ENCODE measurements around the gene GPN3. TPM values are rescaled to one million over a fixed set of nuclear protein-coding genes. Genes with fewer than 3 reads are reported as not detected.

Gene GPN3
- total RNA-seq, 1 experiment from 2014 or later = 39.0 TPM

GRCh38 chr12:110498984-110499706, 31.1 kb upstream of the GPN3 start:
- no peak for TF ChIP-seq CTCF (IDR thresholded peaks at IDR 0.05; ENCODE audit: insufficient read depth in 1 of 2, low read depth in 1 of 2, low read length in 1 of 2, severe bottlenecking in 1 of 2, unreplicated experiment in 1 of 2)
- Histone ChIP-seq H3K9me3 (no peaks in the 10 kb centered on the region), H3K4me3 (ENCODE audit: low read depth, low read length) (no peak overlapping the region), H3K4me1 (peaks cover 21% of the 10 kb centered on the region), H3K36me3 (ENCODE audit: control insufficient read depth, insufficient read depth, low read length) (no peaks in the 10 kb centered on the region), H3K27me3 (replicated peaks; ENCODE audit: control insufficient read depth, insufficient read depth, low read length) (no peaks in the 10 kb centered on the region)
- Mint-ChIP-seq H3K27me3 (ENCODE audit: insufficient read depth, unreplicated experiment) (no peaks in the 10 kb centered on the region), H3K27ac (ENCODE audit: unreplicated experiment) (peak overlapping the region; percentile 51), H3K36me3 (ENCODE audit: insufficient read depth, unreplicated experiment) (peaks cover 62% of the 10 kb centered on the region), H3K4me3 (ENCODE audit: unreplicated experiment) (peak overlapping the region; percentile 95), H3K9me3 (ENCODE audit: unreplicated experiment) (no peaks in the 10 kb centered on the region), H3K4me1 (ENCODE audit: low read depth, unreplicated experiment) (no peaks in the 10 kb centered on the region)
- BruUV-seq (replicated peaks) = no TSS peak
- ChIA-PET POLR2A (interaction anchor here (0.7 to 5.5 kb wide), 2 partner anchors 30 to 251 kb away, joined by 5 to 36 read pairs; partner anchors contain the start of genes FAM216A and GPN3), CTCF (interaction anchor here (0.7 to 1.2 kb wide), 3 partner anchors 31 to 1916 kb away, joined by 4 to 6 read pairs (median 6); partner anchors contain the start of gene GPN3)
- DNase-seq = peak in 1 of 2 experiments; percentile 33
- intact Hi-C loops (cut with micrococcal nuclease; ENCODE audit: unreplicated experiment) = no loop called here

- no TSS peak for BruUV-seq (replicated peaks)
- H3K27me3 ChIP-seq (replicated peaks; ENCODE audit: control insufficient read depth, insufficient read depth, low read length) = no peaks in the 10 kb centered on the region
- no peaks in the 10 kb centered on the region for H3K9me3 ChIP-seq
- DNase-seq = no peak
- no peak overlapping the region for H3K27ac Mint-ChIP-seq (ENCODE audit: unreplicated experiment)
- ChIA-PET CTCF (no interaction called here), POLR2A (interaction anchor here (0.6 kb wide), 1 partner anchor 145 kb away, joined by 3 read pairs; no protein-coding TSS in a partner anchor)
- H3K9me3 Mint-ChIP-seq (ENCODE audit: unreplicated experiment) = no peaks in the 10 kb centered on the region
- H3K4me1 ChIP-seq = no peaks in the 10 kb centered on the region
- H3K36me3 ChIP-seq (ENCODE audit: control insufficient read depth, insufficient read depth, low read length) = no peaks in the 10 kb centered on the region
- H3K4me3 Mint-ChIP-seq (ENCODE audit: unreplicated experiment) = no peak overlapping the region
- H3K36me3 Mint-ChIP-seq (ENCODE audit: insufficient read depth, unreplicated experiment) = peaks cover 6% of the 10 kb centered on the region
- no peak overlapping the region for H3K4me3 ChIP-seq (ENCODE audit: low read depth, low read length)
- TF ChIP-seq CTCF (IDR thresholded peaks at IDR 0.05; ENCODE audit: insufficient read depth in 1 of 2, low read depth in 1 of 2, low read length in 1 of 2, severe bottlenecking in 1 of 2, unreplicated experiment in 1 of 2) = no peak
- intact Hi-C loops (cut with micrococcal nuclease; ENCODE audit: unreplicated experiment) = no loop called here
- H3K4me1 Mint-ChIP-seq (ENCODE audit: low read depth, unreplicated experiment) = no peaks in the 10 kb centered on the region
- no peaks in the 10 kb centered on the region for H3K27me3 Mint-ChIP-seq (ENCODE audit: insufficient read depth, unreplicated experiment)
These were observed 7.4 kb upstream of the GPN3 start for GRCh38 chr12:110475426-110475825.

GRCh38 chr12:110467847-110468213, 227 bp downstream of the GPN3 start:
- ChIA-PET POLR2A (interaction anchor here (0.6 to 2.3 kb wide), 8 partner anchors 17 to 428 kb away, joined by 3 to 36 read pairs (median 4); partner anchors contain the start of genes ARPC3, RAD9B and VPS29), CTCF (interaction anchor here (0.6 to 2.3 kb wide), 7 partner anchors 18 to 133 kb away, joined by 4 to 54 read pairs (median 7); partner anchors contain the start of genes ARPC3, RAD9B and VPS29)
- H3K27me3 ChIP-seq (replicated peaks; ENCODE audit: control insufficient read depth, insufficient read depth, low read length) = no peaks in the 10 kb centered on the region
- H3K4me1 ChIP-seq = no peaks in the 10 kb centered on the region
- BruUV-seq (replicated peaks) = TSS peak; percentile 89
- Mint-ChIP-seq H3K36me3 (ENCODE audit: insufficient read depth, unreplicated experiment) (peaks cover 39% of the 10 kb centered on the region), H3K27me3 (ENCODE audit: insufficient read depth, unreplicated experiment) (no peaks in the 10 kb centered on the region), H3K27ac (ENCODE audit: unreplicated experiment) (peak overlapping the region; percentile 94), H3K9me3 (ENCODE audit: unreplicated experiment) (no peaks in the 10 kb centered on the region), H3K4me3 (ENCODE audit: unreplicated experiment) (peak overlapping the region; percentile 82), H3K4me1 (ENCODE audit: low read depth, unreplicated experiment) (no peaks in the 10 kb centered on the region)
- H3K36me3 ChIP-seq (ENCODE audit: control insufficient read depth, insufficient read depth, low read length) = no peaks in the 10 kb centered on the region; the same call in 1 of the 2 replicates
- TF ChIP-seq CTCF (IDR thresholded peaks at IDR 0.05; ENCODE audit: insufficient read depth in 1 of 2, low read depth in 1 of 2, low read length in 1 of 2, severe bottlenecking in 1 of 2, unreplicated experiment in 1 of 2) = no peak
- H3K9me3 ChIP-seq = no peaks in the 10 kb centered on the region
- peak overlapping the region; percentile 62 for H3K4me3 ChIP-seq (ENCODE audit: low read depth, low read length)
- intact Hi-C loops (cut with micrococcal nuclease; ENCODE audit: unreplicated experiment) = loop anchor here (1.0 to 10.0 kb wide), 4 partner anchors 18 to 217 kb away; partner anchors contain the start of genes ARPC3, HVCN1, RAD9B and VPS29
- DNase-seq = no peak

Measured in Caco-2 (cell line).